ENCODE measurements around the gene DST.

Gene DST

GRCh38 chr6:56417823-56418222 lies 224.9 kb downstream of the DST start:
- no peak overlapping the region for H4K8ac ChIP-seq (ENCODE audit: low read depth, low read length)
- H3K4me1 ChIP-seq (ENCODE audit: control insufficient read depth in 1 of 2, insufficient read depth in 2 of 2, low read length in 2 of 2): no peaks in the 10 kb centered on the region
- H3K36me3 ChIP-seq (ENCODE audit: control insufficient read depth in 1 of 2, insufficient read depth in 2 of 2, low read length in 2 of 2): no peaks in the 10 kb centered on the region
- no peak overlapping the region for H3K14ac ChIP-seq (ENCODE audit: low read length)
- H2BK12ac ChIP-seq (ENCODE audit: low read length): no peak overlapping the region
- H3K4ac ChIP-seq (ENCODE audit: low read depth, low read length): no peak overlapping the region
- H4K91ac ChIP-seq (ENCODE audit: low read depth, low read length): no peak overlapping the region
- no peak overlapping the region for H2AK5ac ChIP-seq (ENCODE audit: low read length)
- no peaks in the 10 kb centered on the region for H3K27me3 ChIP-seq (ENCODE audit: insufficient read depth, low read length)
- no peaks in the 10 kb centered on the region for H3K9me3 ChIP-seq (ENCODE audit: insufficient read depth, low read depth, low read length)
- H3K4me3 ChIP-seq (ENCODE audit: low read depth, low read length): no peak overlapping the region
- no peak overlapping the region for H4K12ac ChIP-seq (ENCODE audit: low read depth, low read length)
- no peak overlapping the region for H3K23ac ChIP-seq (ENCODE audit: low read length)
- no CpG with 5 or more reads among the region's 2 CpGs for WGBS (ENCODE audit: extremely low coverage, insufficient coverage, insufficient read length)
- no peak overlapping the region for H2BK5ac ChIP-seq (ENCODE audit: low read depth, low read length, poor library complexity)
- H3K79me2 ChIP-seq (ENCODE audit: control insufficient read depth, insufficient read depth, low read length, poor library complexity): no peaks in the 10 kb centered on the region
- H2AFZ ChIP-seq (ENCODE audit: insufficient read depth, low read length, poor library complexity): no peak overlapping the region
- H3K9ac ChIP-seq (ENCODE audit: low read length): no peak overlapping the region
- H3K4me2 ChIP-seq (ENCODE audit: low read length): no peak overlapping the region
- no peak overlapping the region for H3K27ac ChIP-seq (ENCODE audit: low read depth, low read length)
- no peak overlapping the region for H3K18ac ChIP-seq (ENCODE audit: low read length)
- DNase-seq: no peak
- H3K79me1 ChIP-seq (ENCODE audit: low read length): no peaks in the 10 kb centered on the region
- no peak overlapping the region for H2BK120ac ChIP-seq (ENCODE audit: insufficient read depth, low read length, poor library complexity)

- H3K23ac ChIP-seq (ENCODE audit: low read length): no peak overlapping the region
- no peaks in the 10 kb centered on the region for H3K36me3 ChIP-seq (ENCODE audit: control insufficient read depth in 1 of 2, insufficient read depth in 2 of 2, low read length in 2 of 2)
- no peak overlapping the region for H2BK5ac ChIP-seq (ENCODE audit: low read depth, low read length, poor library complexity)
- H3K4me1 ChIP-seq (ENCODE audit: control insufficient read depth in 1 of 2, insufficient read depth in 2 of 2, low read length in 2 of 2): no peaks in the 10 kb centered on the region
- H2BK12ac ChIP-seq (ENCODE audit: low read length): no peak overlapping the region
- H4K8ac ChIP-seq (ENCODE audit: low read depth, low read length): no peak overlapping the region
- no peak overlapping the region for H3K4me2 ChIP-seq (ENCODE audit: low read length)
- no peak overlapping the region for H3K4me3 ChIP-seq (ENCODE audit: low read depth, low read length)
- no CpG with 5 or more reads among the region's 2 CpGs for WGBS (ENCODE audit: extremely low coverage, insufficient coverage, insufficient read length)
- no peak overlapping the region for H3K14ac ChIP-seq (ENCODE audit: low read length)
- no peaks in the 10 kb centered on the region for H3K27me3 ChIP-seq (ENCODE audit: insufficient read depth, low read length)
- no peak overlapping the region for H3K27ac ChIP-seq (ENCODE audit: low read depth, low read length)
- DNase-seq: no peak
- H3K18ac ChIP-seq (ENCODE audit: low read length): no peak overlapping the region
- no peaks in the 10 kb centered on the region for H3K9me3 ChIP-seq (ENCODE audit: insufficient read depth, low read depth, low read length)
- H2AFZ ChIP-seq (ENCODE audit: insufficient read depth, low read length, poor library complexity): no peak overlapping the region
- H3K9ac ChIP-seq (ENCODE audit: low read length): no peak overlapping the region
- H4K12ac ChIP-seq (ENCODE audit: low read depth, low read length): no peak overlapping the region
- no peaks in the 10 kb centered on the region for H3K79me1 ChIP-seq (ENCODE audit: low read length)
- H3K79me2 ChIP-seq (ENCODE audit: control insufficient read depth, insufficient read depth, low read length, poor library complexity): no peaks in the 10 kb centered on the region
- H4K91ac ChIP-seq (ENCODE audit: low read depth, low read length): no peak overlapping the region
- no peak overlapping the region for H2BK120ac ChIP-seq (ENCODE audit: insufficient read depth, low read length, poor library complexity)
- H2AK5ac ChIP-seq (ENCODE audit: low read length): no peak overlapping the region
- H3K4ac ChIP-seq (ENCODE audit: low read depth, low read length): no peak overlapping the region
These were observed 226.4 kb downstream of the DST start for GRCh38 chr6:56416247-56416646.

- Histone ChIP-seq H3K9ac (ENCODE audit: low read length) (no peak overlapping the region), H2BK12ac (ENCODE audit: low read length) (no peak overlapping the region), H3K14ac (ENCODE audit: low read length) (no peak overlapping the region), H3K23ac (ENCODE audit: low read length) (no peak overlapping the region), H2BK120ac (ENCODE audit: insufficient read depth, low read length, poor library complexity) (no peak overlapping the region), H3K27ac (ENCODE audit: low read depth, low read length) (no peak overlapping the region), H3K4ac (ENCODE audit: low read depth, low read length) (no peak overlapping the region), H2BK5ac (ENCODE audit: low read depth, low read length, poor library complexity) (no peak overlapping the region), H4K91ac (ENCODE audit: low read depth, low read length) (no peak overlapping the region), H3K4me3 (ENCODE audit: low read depth, low read length) (no peak overlapping the region), H3K9me3 (ENCODE audit: insufficient read depth, low read depth, low read length) (no peaks in the 10 kb centered on the region), H3K4me1 (ENCODE audit: control insufficient read depth in 1 of 2, insufficient read depth in 2 of 2, low read length in 2 of 2) (no peaks in the 10 kb centered on the region), H4K8ac (ENCODE audit: low read depth, low read length) (no peak overlapping the region), H3K18ac (ENCODE audit: low read length) (no peak overlapping the region), H3K27me3 (ENCODE audit: insufficient read depth, low read length) (no peaks in the 10 kb centered on the region), H3K79me2 (ENCODE audit: control insufficient read depth, insufficient read depth, low read length, poor library complexity) (no peaks in the 10 kb centered on the region), H4K12ac (ENCODE audit: low read depth, low read length) (no peak overlapping the region), H3K36me3 (ENCODE audit: control insufficient read depth in 1 of 2, insufficient read depth in 2 of 2, low read length in 2 of 2) (peaks cover 0 to 1% of the 10 kb centered on the region in 2 experiments), H3K4me2 (ENCODE audit: low read length) (no peak overlapping the region), H3K79me1 (ENCODE audit: low read length) (peaks cover 2% of the 10 kb centered on the region), H2AFZ (ENCODE audit: insufficient read depth, low read length, poor library complexity) (no peak overlapping the region), H2AK5ac (ENCODE audit: low read length) (no peak overlapping the region)
- no peak for DNase-seq
These were observed 233.7 kb downstream of the DST start for GRCh38 chr6:56408976-56409375.
